Activated CD4-positive, alpha-beta T cell treated with anti-CD3 and anti-CD28 coated beads for 36 hours (primary cell): ENCODE results near the gene NEURL1. TPM values are rescaled to one million over a fixed set of nuclear protein-coding genes. Genes with fewer than 3 reads are reported as not detected.
"Not testable (repeated sequence)": the region's sequence is repeated elsewhere in the genome, so short reads cannot be mapped to it uniquely, and the experiment has no call there.

Experiments used
- ATAC-seq: fragments of 200-7000 bp; cut with Tn5 transposase; one replicate; pipeline ENCODE4 v1.10.0; 2021; ENCODE audit warnings: mild to moderate bottlenecking, moderate library complexity
- CTCF ChIA-PET: fragments of 350-600 bp; sonication (Branson Sonifier 250); formaldehyde crosslinking; loops from one replicate; lab custom pipeline; 2021; ENCODE audit warnings: antibody characterized with exemption; lab: Charles Lee
- POLR2A ChIA-PET: fragments of 350-600 bp; sonication (Branson Sonifier 250); formaldehyde crosslinking; loops from one replicate; lab custom pipeline; 2021; ENCODE audit warnings: antibody characterized with exemption, inconsistent platforms; lab: Charles Lee
- DNase-seq: peaks from one replicate; pipeline ENCODE4 v3.0.0-alpha.2; 2020
- H3K27ac Mint-ChIP-seq: one replicate; pipeline ENCODE4 v1.8.0; 2021; ENCODE audit warnings: mixed read lengths
- H3K27me3 Mint-ChIP-seq: one replicate; pipeline ENCODE4 v1.8.0; 2021; ENCODE audit warnings: mixed read lengths
- H3K36me3 Mint-ChIP-seq: one replicate; pipeline ENCODE4 v1.8.0; 2021; ENCODE audit warnings: low read depth, mixed read lengths
- H3K4me1 Mint-ChIP-seq: one replicate; pipeline ENCODE4 v1.8.0; 2021; ENCODE audit warnings: mixed read lengths
- H3K4me3 Mint-ChIP-seq: one replicate; pipeline ENCODE4 v1.8.0; 2021; ENCODE audit warnings: mild to moderate bottlenecking, moderate library complexity, mixed read lengths
- H3K9me3 Mint-ChIP-seq: one replicate; pipeline ENCODE4 v1.8.0; 2021; ENCODE audit warnings: low read depth, mixed read lengths
- intact Hi-C, 2 experiments: fragments of 100-400 bp; cut with DNase I in 1 of 2; cut with micrococcal nuclease in 1 of 2; formaldehyde crosslinking; loops; one replicate each; pipeline versions ENCODE4 v1.14.2 to v1.15.1; 2022 to 2024; cut with DNase I, micrococcal nuclease
- total RNA-seq, 2 experiments: library from RNA; stranded (reverse); gene quantifications; one replicate each; pipeline ENCODE4 v1.2.3, GENCODE V29; 2021

The NEURL1 gene
- total RNA-seq, 2 experiments from 2014 or later = 2.3 to 2.4 TPM

GRCh38 chr10:103621783-103622125 lies 128.2 kb downstream of the NEURL1 start:
- Mint-ChIP-seq H3K36me3 (no peaks in the 10 kb centered on the region), H3K9me3 (no peaks in the 10 kb centered on the region), H3K4me1 (no peaks in the 10 kb centered on the region), H3K27ac (no peak overlapping the region), H3K4me3 (no peak overlapping the region), H3K27me3 (no peaks in the 10 kb centered on the region)
- CTCF ChIA-PET = no interaction called here
- intact Hi-C loops = no loop called here
- ATAC-seq (no peak), DNase-seq (no peak)
- POLR2A ChIA-PET = no interaction called here

GRCh38 chr10:103622286-103622685 lies 128.8 kb downstream of the NEURL1 start:
- no peaks in the 10 kb centered on the region for H3K36me3 Mint-ChIP-seq
- H3K4me3 Mint-ChIP-seq = no peak overlapping the region
- intact Hi-C loops = no loop called here
- POLR2A ChIA-PET = no interaction called here
- DNase-seq (no peak), ATAC-seq (no peak)
- H3K27me3 Mint-ChIP-seq = no peaks in the 10 kb centered on the region
- H3K4me1 Mint-ChIP-seq = no peaks in the 10 kb centered on the region
- H3K27ac Mint-ChIP-seq = no peak overlapping the region
- CTCF ChIA-PET = interaction anchor here (0.7 to 0.9 kb wide), 2 partner anchors 9 to 17 kb away, joined by 3 read pairs; no protein-coding TSS in a partner anchor
- no peaks in the 10 kb centered on the region for H3K9me3 Mint-ChIP-seq

- DNase-seq (no peak), ATAC-seq (no peak)
- no peaks in the 10 kb centered on the region for H3K9me3 Mint-ChIP-seq
- POLR2A ChIA-PET = no interaction called here
- intact Hi-C loops = no loop called here
- CTCF ChIA-PET = interaction anchor here (0.7 to 0.9 kb wide), 2 partner anchors 10 to 18 kb away, joined by 3 read pairs; no protein-coding TSS in a partner anchor
- no peaks in the 10 kb centered on the region for H3K36me3 Mint-ChIP-seq
- no peak overlapping the region for H3K4me3 Mint-ChIP-seq
- no peak overlapping the region for H3K27ac Mint-ChIP-seq
- no peaks in the 10 kb centered on the region for H3K27me3 Mint-ChIP-seq
- H3K4me1 Mint-ChIP-seq = no peaks in the 10 kb centered on the region
These were observed 129.6 kb downstream of the NEURL1 start for GRCh38 chr10:103622935-103623574.

GRCh38 chr10:103626178-103626577 lies 132.7 kb downstream of the NEURL1 start:
- no peaks in the 10 kb centered on the region for H3K36me3 Mint-ChIP-seq
- intact Hi-C loops = no loop called here
- H3K9me3 Mint-ChIP-seq = no peaks in the 10 kb centered on the region
- CTCF ChIA-PET = interaction anchor here (0.6 kb wide), 1 partner anchor 1077 kb away, joined by 4 read pairs; no protein-coding TSS in a partner anchor
- no peak overlapping the region for H3K27ac Mint-ChIP-seq
- DNase-seq (no peak), ATAC-seq (no peak)
- no peak overlapping the region for H3K4me3 Mint-ChIP-seq
- H3K27me3 Mint-ChIP-seq = no peaks in the 10 kb centered on the region
- H3K4me1 Mint-ChIP-seq = no peaks in the 10 kb centered on the region
- POLR2A ChIA-PET = no interaction called here

GRCh38 chr10:103627111-103627892 lies 133.8 kb downstream of the NEURL1 start:
- ChIA-PET CTCF (interaction anchor here (0.6 kb wide), 3 partner anchors 31 to 141 kb away, joined by 3 to 4 read pairs (median 3); no protein-coding TSS in a partner anchor), POLR2A (no interaction called here)
- Mint-ChIP-seq H3K36me3 (no peaks in the 10 kb centered on the region), H3K4me3 (no peak overlapping the region), H3K27ac (no peak overlapping the region), H3K9me3 (no peaks in the 10 kb centered on the region), H3K27me3 (no peaks in the 10 kb centered on the region), H3K4me1 (no peaks in the 10 kb centered on the region)
- intact Hi-C loops = no loop called here
- ATAC-seq (no peak), DNase-seq (no peak)

- ATAC-seq (no peak), DNase-seq (no peak)
- Mint-ChIP-seq H3K27ac (no peak overlapping the region), H3K36me3 (no peaks in the 10 kb centered on the region), H3K4me1 (no peaks in the 10 kb centered on the region), H3K27me3 (no peaks in the 10 kb centered on the region), H3K4me3 (no peak overlapping the region), H3K9me3 (no peaks in the 10 kb centered on the region)
- intact Hi-C loops = no loop called here
- CTCF ChIA-PET = interaction anchor here (0.6 kb wide), 2 partner anchors 32 to 81 kb away, joined by 3 to 4 read pairs; no protein-coding TSS in a partner anchor
- POLR2A ChIA-PET = no interaction called here
These were observed 134.4 kb downstream of the NEURL1 start for GRCh38 chr10:103627893-103628292.

- DNase-seq (no peak), ATAC-seq (no peak)
- intact Hi-C loops = no loop called here
- no peaks in the 10 kb centered on the region for H3K27me3 Mint-ChIP-seq
- CTCF ChIA-PET = interaction anchor here (0.7 kb wide), 1 partner anchor 23 kb away, joined by 3 read pairs; no protein-coding TSS in a partner anchor
- H3K27ac Mint-ChIP-seq = no peak overlapping the region
- H3K4me3 Mint-ChIP-seq = no peak overlapping the region
- POLR2A ChIA-PET = no interaction called here
- no peaks in the 10 kb centered on the region for H3K4me1 Mint-ChIP-seq
- no peaks in the 10 kb centered on the region for H3K9me3 Mint-ChIP-seq
- H3K36me3 Mint-ChIP-seq = no peaks in the 10 kb centered on the region
These were observed 136.1 kb downstream of the NEURL1 start for GRCh38 chr10:103629581-103629980.

- intact Hi-C loops = no loop called here
- Mint-ChIP-seq H3K9me3 (no peaks in the 10 kb centered on the region), H3K27me3 (no peaks in the 10 kb centered on the region), H3K36me3 (no peaks in the 10 kb centered on the region), H3K4me3 (no peak overlapping the region), H3K27ac (no peak overlapping the region), H3K4me1 (no peaks in the 10 kb centered on the region)
- no peak for DNase-seq
- ATAC-seq = no peak
- ChIA-PET CTCF (interaction anchor here (0.7 kb wide), 1 partner anchor 24 kb away, joined by 3 read pairs; no protein-coding TSS in a partner anchor), POLR2A (no interaction called here)
These were observed 136.7 kb downstream of the NEURL1 start for GRCh38 chr10:103630156-103630555.

GRCh38 chr10:103632247-103632642 lies 138.7 kb downstream of the NEURL1 start:
- no peak overlapping the region for H3K4me3 Mint-ChIP-seq
- POLR2A ChIA-PET = no interaction called here
- DNase-seq (no peak), ATAC-seq (no peak)
- no peaks in the 10 kb centered on the region for H3K4me1 Mint-ChIP-seq
- H3K36me3 Mint-ChIP-seq = no peaks in the 10 kb centered on the region
- CTCF ChIA-PET = no interaction called here
- no peaks in the 10 kb centered on the region for H3K27me3 Mint-ChIP-seq
- intact Hi-C loops = no loop called here
- H3K9me3 Mint-ChIP-seq = no peaks in the 10 kb centered on the region
- no peak overlapping the region for H3K27ac Mint-ChIP-seq

- H3K27ac Mint-ChIP-seq, H3K27me3 Mint-ChIP-seq, H3K9me3 Mint-ChIP-seq, intact Hi-C loops, POLR2A ChIA-PET, H3K4me1 Mint-ChIP-seq, H3K36me3 Mint-ChIP-seq, H3K4me3 Mint-ChIP-seq, ATAC-seq, DNase-seq: not testable (repeated sequence)
- CTCF ChIA-PET = interaction anchor here (1.0 kb wide), 1 partner anchor 16 kb away, joined by 3 read pairs; no protein-coding TSS in a partner anchor
These were observed 139.4 kb downstream of the NEURL1 start for GRCh38 chr10:103632871-103633270.

- H3K4me3 Mint-ChIP-seq = no peak overlapping the region
- DNase-seq (no peak), ATAC-seq (no peak)
- H3K4me1 Mint-ChIP-seq = no peaks in the 10 kb centered on the region
- ChIA-PET POLR2A (no interaction called here), CTCF (interaction anchor here (1.0 to 1.1 kb wide), 2 partner anchors 15 to 52 kb away, joined by 3 to 6 read pairs; no protein-coding TSS in a partner anchor)
- no peaks in the 10 kb centered on the region for H3K9me3 Mint-ChIP-seq
- no peak overlapping the region for H3K27ac Mint-ChIP-seq
- H3K27me3 Mint-ChIP-seq = no peaks in the 10 kb centered on the region
- no peaks in the 10 kb centered on the region for H3K36me3 Mint-ChIP-seq
- intact Hi-C loops = no loop called here
These were observed 140.3 kb downstream of the NEURL1 start for GRCh38 chr10:103633846-103634245.
